NCI-H2196 (cell line): ENCODE measurements around the gene MTG2.
A peak's percentile ranks its signal among the peaks of the same experiment; 100 is the strongest.

Experiments used
- DNase-seq: peaks from one replicate; lab custom pipeline; 2025; ENCODE audit not compliant: unreplicated experiment; lab: John Stamatoyannopoulos, UW

MTG2 gene

GRCh38 chr20:62243106-62243505, 60.3 kb downstream of the MTG2 start:
- no peak for DNase-seq

- no peak for DNase-seq
Observed at GRCh38 chr20:62243906-62244515, 61.2 kb downstream of the MTG2 start.

GRCh38 chr20:62244644-62245108, 61.8 kb downstream of the MTG2 start:
- peak; percentile 12 for DNase-seq

GRCh38 chr20:62245911-62246280, 63.1 kb downstream of the MTG2 start:
- no peak for DNase-seq

- DNase-seq: no peak
Observed at GRCh38 chr20:62246431-62246830, 63.6 kb downstream of the MTG2 start.

- DNase-seq: peak; percentile 25
Observed at GRCh38 chr20:62246872-62247652, 64.2 kb downstream of the MTG2 start.

GRCh38 chr20:62248890-62249560, 66.2 kb downstream of the MTG2 start:
- no peak for DNase-seq

GRCh38 chr20:62252342-62252966, 69.6 kb downstream of the MTG2 start:
- no peak for DNase-seq
